ENCODE measurements around the gene BORCS5. TPM values are rescaled to one million over a fixed set of nuclear protein-coding genes. Genes with fewer than 3 reads are reported as not detected.
"Not testable (repeated sequence)": the region's sequence is repeated elsewhere in the genome, so short reads cannot be mapped to it uniquely, and the experiment has no call there.

BORCS5 gene
- total RNA-seq, 2 donors from 2014 or later, result 15.2 to 26.1 TPM

- Histone ChIP-seq H3K36me3 (ENCODE audit: control insufficient read depth, insufficient read depth, low read length) (no peaks in the 10 kb centered on the region), H3K9me3 (ENCODE audit: control insufficient read depth, low read length) (peaks cover 12% of the 10 kb centered on the region), H3K9ac (ENCODE audit: extremely low read depth, low read length, poor library complexity, severe bottlenecking) (no peak overlapping the region), H3K27me3 (ENCODE audit: control insufficient read depth, insufficient read depth, low read length, poor library complexity, severe bottlenecking) (no peaks in the 10 kb centered on the region), H3K4me1 (ENCODE audit: control insufficient read depth, insufficient read depth, low read length) (no peaks in the 10 kb centered on the region), H3K4me3 (ENCODE audit: low read length) (no peak overlapping the region), H3K27ac (ENCODE audit: low read depth, low read length) (no peak overlapping the region)
- Mint-ChIP-seq H3K4me1 (peaks cover 8% of the 10 kb centered on the region), H3K9me3 (peaks cover 24% of the 10 kb centered on the region), H3K27me3 (ENCODE audit: insufficient read depth) (peaks cover 25% of the 10 kb centered on the region), H3K4me3 (no peak overlapping the region), H3K27ac (no peak overlapping the region), H3K36me3 (ENCODE audit: low read depth) (peaks cover 56% of the 10 kb centered on the region)
- no peak for DNase-seq
- 93% methylated on average over 2 of the region's 3 CpGs for WGBS, 2 experiments (ENCODE audit: insufficient coverage in 1 of 2, insufficient read length in 1 of 2)
- TF ChIP-seq CTCF (conservative IDR thresholded peaks at IDR 0.05), result no peak
Measured at GRCh38 chr12:12468575-12468974, 111.7 kb downstream of the BORCS5 start.

- no peak overlapping the region for H3K4me3 Mint-ChIP-seq
- H3K4me1 Mint-ChIP-seq, result peaks cover 6% of the 10 kb centered on the region
- Histone ChIP-seq H3K4me1 (ENCODE audit: control insufficient read depth, insufficient read depth, low read length) (no peaks in the 10 kb centered on the region), H3K36me3 (ENCODE audit: control insufficient read depth, insufficient read depth, low read length) (no peaks in the 10 kb centered on the region), H3K27ac (ENCODE audit: low read depth, low read length) (no peak overlapping the region), H3K9ac (ENCODE audit: extremely low read depth, low read length, poor library complexity, severe bottlenecking) (no peak overlapping the region), H3K9me3 (ENCODE audit: control insufficient read depth, low read length) (peaks cover 12% of the 10 kb centered on the region), H3K27me3 (ENCODE audit: control insufficient read depth, insufficient read depth, low read length, poor library complexity, severe bottlenecking) (no peaks in the 10 kb centered on the region), H3K4me3 (ENCODE audit: low read length) (no peak overlapping the region)
- DNase-seq, result no peak
- WGBS, 2 experiments (ENCODE audit: insufficient coverage in 1 of 2, insufficient read length in 1 of 2), result 92 to 98% methylated on average over 7 of the region's 7 CpGs
- no peak overlapping the region for H3K27ac Mint-ChIP-seq
- peaks cover 60% of the 10 kb centered on the region for H3K36me3 Mint-ChIP-seq (ENCODE audit: low read depth)
- H3K9me3 Mint-ChIP-seq, result peaks cover 24% of the 10 kb centered on the region
- H3K27me3 Mint-ChIP-seq (ENCODE audit: insufficient read depth), result peaks cover 19% of the 10 kb centered on the region
- no peak for TF ChIP-seq CTCF (conservative IDR thresholded peaks at IDR 0.05)
Measured at GRCh38 chr12:12469386-12469785, 112.5 kb downstream of the BORCS5 start.

GRCh38 chr12:12470751-12471306 lies 114.0 kb downstream of the BORCS5 start:
- H3K4me3 Mint-ChIP-seq, result no peak overlapping the region
- peaks cover 6% of the 10 kb centered on the region for H3K27me3 Mint-ChIP-seq (ENCODE audit: insufficient read depth)
- H3K36me3 ChIP-seq (ENCODE audit: control insufficient read depth, insufficient read depth, low read length), result peaks cover 9% of the 10 kb centered on the region
- H3K4me1 ChIP-seq (ENCODE audit: control insufficient read depth, insufficient read depth, low read length), result no peaks in the 10 kb centered on the region
- H3K9me3 Mint-ChIP-seq, result peaks cover 24% of the 10 kb centered on the region
- WGBS, 2 experiments (ENCODE audit: insufficient coverage in 1 of 2, insufficient read length in 1 of 2), result 89% methylated on average over 7 of the region's 7 CpGs
- peaks cover 12% of the 10 kb centered on the region for H3K9me3 ChIP-seq (ENCODE audit: control insufficient read depth, low read length)
- H3K27ac ChIP-seq (ENCODE audit: low read depth, low read length), result no peak overlapping the region
- H3K36me3 Mint-ChIP-seq (ENCODE audit: low read depth), result peaks cover 64% of the 10 kb centered on the region
- H3K4me3 ChIP-seq (ENCODE audit: low read length), result no peak overlapping the region
- DNase-seq, result no peak
- H3K27me3 ChIP-seq (ENCODE audit: control insufficient read depth, insufficient read depth, low read length, poor library complexity, severe bottlenecking), result no peaks in the 10 kb centered on the region
- H3K9ac ChIP-seq (ENCODE audit: extremely low read depth, low read length, poor library complexity, severe bottlenecking), result no peak overlapping the region
- H3K4me1 Mint-ChIP-seq, result peaks cover 15% of the 10 kb centered on the region
- no peak overlapping the region for H3K27ac Mint-ChIP-seq
- TF ChIP-seq CTCF (conservative IDR thresholded peaks at IDR 0.05), result no peak

- peaks cover 24% of the 10 kb centered on the region for H3K9me3 Mint-ChIP-seq
- 86 to 92% methylated on average over 5 to 23 of the region's 37 CpGs for WGBS, 2 experiments (ENCODE audit: insufficient coverage in 1 of 2, insufficient read length in 1 of 2)
- peaks cover 70% of the 10 kb centered on the region for H3K36me3 Mint-ChIP-seq (ENCODE audit: low read depth)
- H3K27me3 ChIP-seq (ENCODE audit: control insufficient read depth, insufficient read depth, low read length, poor library complexity, severe bottlenecking); H3K4me3 ChIP-seq (ENCODE audit: low read length); H3K4me1 Mint-ChIP-seq; H3K27ac Mint-ChIP-seq; H3K4me3 Mint-ChIP-seq; H3K9ac ChIP-seq (ENCODE audit: extremely low read depth, low read length, poor library complexity, severe bottlenecking); H3K27ac ChIP-seq (ENCODE audit: low read depth, low read length); H3K27me3 Mint-ChIP-seq (ENCODE audit: insufficient read depth); H3K4me1 ChIP-seq (ENCODE audit: control insufficient read depth, insufficient read depth, low read length): not testable (repeated sequence)
- DNase-seq, result peak; percentile 43
- Histone ChIP-seq H3K36me3 (ENCODE audit: control insufficient read depth, insufficient read depth, low read length) (peaks cover 22% of the 10 kb centered on the region), H3K9me3 (ENCODE audit: control insufficient read depth, low read length) (peaks cover 12% of the 10 kb centered on the region)
Measured at GRCh38 chr12:12471982-12472961, 115.4 kb downstream of the BORCS5 start.
